HepG2 (cell line): ENCODE results near the gene C12orf42. TPM values are rescaled to one million over a fixed set of nuclear protein-coding genes. Genes with fewer than 3 reads are reported as not detected.

Experiments
- ATAC-seq: fragments of 200-7000 bp; cut with Tn5 transposase; 3 replicates; pipeline ENCODE4 v1.9.1; 2020; ENCODE audit warnings: mild to moderate bottlenecking, moderate library complexity
- BruUV-seq: library from RNA; stranded (reverse); fragments of 400-500 nt; replicated peaks from 2 replicates; lab custom pipeline; 2021; lab: Mats Ljungman, UMichigan
- CTCF ChIA-PET: fragments of 300-600 bp; formaldehyde crosslinking; extraction: SDS; loops from one replicate; lab custom pipeline; 2021; ENCODE audit warnings: low total read pairs, inconsistent platforms, low intra/inter-chr PET ratio; lab: Yijun Ruan, JAX
- POLR2A ChIA-PET: fragments of 350-600 bp; sonication (Branson Sonifier 250); formaldehyde crosslinking; loops from one replicate; lab custom pipeline; 2020; ENCODE audit warnings: antibody characterized with exemption, inconsistent platforms; lab: Yijun Ruan, JAX
- DNase-seq: peaks from one replicate; pipeline ENCODE4 v3.0.0-alpha.2; 2015; ENCODE audit warnings: low spot score
- FAIRE-seq: peaks from 3 replicates; lab custom pipeline; 2011; peaks lifted over from hg19 to GRCh38; lab: Jason Lieb, UNC
- H2AFZ ChIP-seq: one replicate; pipeline ENCODE4 v1.6.1; 2011; ENCODE audit warnings: low read length, inconsistent platforms
- H3K27ac ChIP-seq: fragments of 300-600 bp; 3 replicates; pipeline ENCODE4 v1.8.0; 2011; ENCODE audit warnings: mixed run types, mild to moderate bottlenecking, mixed read lengths, low read length, inconsistent platforms; ENCODE audit not compliant: insufficient read depth; ENCODE audit errors: extremely low read length
- H3K27me3 ChIP-seq, 2 experiments: fragments of 200-600 bp in 1 of 2; 2 replicates in 1 of 2; 3 replicates in 1 of 2; pipeline versions ENCODE4 v1.6.0 to v1.8.0; 2011; ENCODE audit warnings: low read length in 2 of 2, mild to moderate bottlenecking in 2 of 2, moderate library complexity in 2 of 2, inconsistent platforms in 1 of 2; ENCODE audit not compliant: insufficient read depth in 2 of 2, control insufficient read depth in 1 of 2
- H3K36me3 ChIP-seq, 2 experiments: fragments of 200-600 bp in 1 of 2; replicated peaks in 1 of 2; 2 replicates in 1 of 2; 3 replicates in 1 of 2; pipeline versions ENCODE4 v1.5.1 to v1.8.0; 2011; ENCODE audit warnings: low read length in 2 of 2, inconsistent platforms in 1 of 2; ENCODE audit not compliant: insufficient read depth in 2 of 2, control insufficient read depth in 1 of 2
- H3K4me1 ChIP-seq: 2 replicates; pipeline ENCODE4 v1.5.1; 2012; ENCODE audit warnings: low read length, inconsistent platforms; ENCODE audit not compliant: insufficient read depth
- H3K4me2 ChIP-seq: 2 replicates; pipeline ENCODE4 v1.6.0; 2011; ENCODE audit warnings: low read depth, low read length, inconsistent platforms
- H3K4me3 ChIP-seq, 3 experiments: fragments of 200-600 bp in 1 of 3; sonication (generic), shearing (Covaris generic) in 1 of 3; replicated peaks in 1 of 3; 2 replicates each; pipeline ENCODE4 v1.5.1; 2011 to 2016; ENCODE audit warnings: low read length in 3 of 3, inconsistent platforms in 2 of 3, low read depth in 2 of 3, mild to moderate bottlenecking in 2 of 3, control low read depth in 1 of 3, mixed read lengths in 1 of 3; ENCODE audit not compliant: insufficient read depth in 1 of 3
- H3K79me2 ChIP-seq: one replicate; pipeline ENCODE4 v1.6.1; 2011; ENCODE audit warnings: low read length, inconsistent platforms; ENCODE audit not compliant: insufficient read depth
- H3K9ac ChIP-seq: 2 replicates; pipeline ENCODE4 v1.6.0; 2011; ENCODE audit warnings: mild to moderate bottlenecking, low read depth, low read length, inconsistent platforms; ENCODE audit not compliant: insufficient read depth
- H3K9me3 ChIP-seq: 2 replicates; pipeline ENCODE4 v1.5.1; 2012; ENCODE audit warnings: mild to moderate bottlenecking, low read length
- H4K20me1 ChIP-seq: 2 replicates; pipeline ENCODE4 v1.6.0; 2011; ENCODE audit warnings: inconsistent platforms, mild to moderate bottlenecking, low read length, moderate library complexity; ENCODE audit not compliant: insufficient read depth
- DMAP1 ChIP-seq: IDR thresholded peaks from 2 replicates; pipeline ENCODE4 v1.6.1; 2016
- HNRNPK ChIP-seq: fragments of 200-400 bp; formaldehyde crosslinking; IDR thresholded peaks from 2 replicates; pipeline ENCODE4 v1.6.1; 2018; ENCODE audit warnings: low read length, low read depth, moderate library complexity, mild to moderate bottlenecking; ENCODE audit not compliant: poor library complexity, severe bottlenecking
- KAT7 ChIP-seq: IDR thresholded peaks from 2 replicates; pipeline ENCODE4 v1.6.1; 2018; ENCODE audit warnings: borderline replicate concordance, missing compliant biosample characterization
- KDM4B ChIP-seq: sonication (generic); formaldehyde crosslinking; IDR thresholded peaks from 2 replicates; pipeline ENCODE4 v1.4.0; 2020; ENCODE audit warnings: missing genetic modification reagents
- KLF11 ChIP-seq: IDR thresholded peaks from 2 replicates; pipeline ENCODE4 v1.6.1; 2016; ENCODE audit warnings: missing compliant biosample characterization
- RFX1 ChIP-seq: fragments of 450-650 bp; IDR thresholded peaks from 2 replicates; pipeline ENCODE4 v1.6.1; 2017
- ZNF205 ChIP-seq: IDR thresholded peaks from 2 replicates; pipeline ENCODE4 v1.6.1; 2018; ENCODE audit warnings: missing biosample characterization, missing genetic modification reagents
- ZNF572 ChIP-seq: sonication (generic); formaldehyde crosslinking; IDR thresholded peaks from 2 replicates; pipeline ENCODE4 v1.5.1; 2020; ENCODE audit warnings: mild to moderate bottlenecking, missing genetic modification reagents
- WGBS: methylation state at CpG from one replicate; pipeline ENCODE4 v1.1.6; 2017; ENCODE audit warnings: low lambda C conversion rate; 5-methylcytosine and 5-hydroxymethylcytosine counted together
- in situ Hi-C: cut with HindIII; loops from 2 replicates; pipeline ENCODE4 v1.10.0; 2017; ENCODE audit warnings: low pct_unique_long_range_greater_than_20kb; ENCODE audit not compliant: extremely low pct_ligation_motif_present
- intact Hi-C: fragments of 100-400 bp; cut with micrococcal nuclease; formaldehyde crosslinking; loops from one replicate; pipeline ENCODE4 v1.10.0; 2022; ENCODE audit not compliant: unreplicated experiment
- polyA plus RNA-seq, 8 experiments: library from polyadenylated mRNA; depleted of rRNA in 3 of 8; stranded (reverse) in 7 of 8; unstranded in 1 of 8; fragments of >200 nt; fragmentation: Illumina TruSeq in 4 of 8; extraction: Trizol in 4 of 8; gene quantifications; 2 replicates each; pipeline versions ENCODE4 v1.2.1 to v1.2.3, GENCODE V29; 2011 to 2016; ENCODE audit warnings: low read depth in 4 of 8, missing spikeins in 1 of 8, mixed read lengths in 1 of 8; ENCODE audit not compliant: insufficient read depth in 1 of 8
- total RNA-seq, 5 experiments: library from RNA; depleted of rRNA; stranded (reverse); fragments of >200 nt; fragmentation: Illumina TruSeq; extraction: Trizol; gene quantifications; 2 replicates each; pipeline ENCODE4 v1.2.3, GENCODE V29; 2016; ENCODE audit warnings: low read depth in 1 of 5
- TF ChIP-seq, protein P1 (sequence below), 2 experiments: fragments of 450-650 bp in 1 of 2; sonication (generic) in 1 of 2; formaldehyde crosslinking in 1 of 2; IDR thresholded peaks; 2 replicates each; pipeline versions ENCODE4 v1.6.1 to v1.8.0; 2016 to 2022; ENCODE audit warnings: antibody characterized with exemption in 1 of 2, mild to moderate bottlenecking in 1 of 2, missing genetic modification reagents in 1 of 2

Gene C12orf42
- total and polyA plus RNA-seq, 2 of the 13 experiments (the other 11 are each of a cell fraction or from before 2014, with no cell fraction given), result not detected

GRCh38 chr12:103303484-103303883, 192.3 kb downstream of the C12orf42 start:
- ChIA-PET POLR2A (no interaction called here), CTCF (no interaction called here)
- no peak for DNase-seq
- Histone ChIP-seq H3K79me2 (no peaks in the 10 kb centered on the region), H3K27ac (no peak overlapping the region), H3K4me3 (no peak overlapping the region), H4K20me1 (no peaks in the 10 kb centered on the region), H3K4me1 (no peaks in the 10 kb centered on the region), H3K4me2 (no peak overlapping the region), H3K36me3 (no peaks in the 10 kb centered on the region), H2AFZ (no peak overlapping the region), H3K27me3 (no peaks in the 10 kb centered on the region), H3K9ac (no peak overlapping the region), H3K9me3 (no peaks in the 10 kb centered on the region)
- ATAC-seq, result no peak
- intact Hi-C loops, result no loop called here
- no peak for FAIRE-seq
- TF ChIP-seq KAT7 (CRISPR knock-in tag) (no peak), RFX1 (no peak), ZNF205 (CRISPR knock-in tag) (peak; percentile 74; the same call in 1 of the 2 replicates)
- WGBS, result 5% methylated on average over 2 of the region's 2 CpGs
- in situ Hi-C loops, result no loop called here
- BruUV-seq, result no TSS peak

DNA sequence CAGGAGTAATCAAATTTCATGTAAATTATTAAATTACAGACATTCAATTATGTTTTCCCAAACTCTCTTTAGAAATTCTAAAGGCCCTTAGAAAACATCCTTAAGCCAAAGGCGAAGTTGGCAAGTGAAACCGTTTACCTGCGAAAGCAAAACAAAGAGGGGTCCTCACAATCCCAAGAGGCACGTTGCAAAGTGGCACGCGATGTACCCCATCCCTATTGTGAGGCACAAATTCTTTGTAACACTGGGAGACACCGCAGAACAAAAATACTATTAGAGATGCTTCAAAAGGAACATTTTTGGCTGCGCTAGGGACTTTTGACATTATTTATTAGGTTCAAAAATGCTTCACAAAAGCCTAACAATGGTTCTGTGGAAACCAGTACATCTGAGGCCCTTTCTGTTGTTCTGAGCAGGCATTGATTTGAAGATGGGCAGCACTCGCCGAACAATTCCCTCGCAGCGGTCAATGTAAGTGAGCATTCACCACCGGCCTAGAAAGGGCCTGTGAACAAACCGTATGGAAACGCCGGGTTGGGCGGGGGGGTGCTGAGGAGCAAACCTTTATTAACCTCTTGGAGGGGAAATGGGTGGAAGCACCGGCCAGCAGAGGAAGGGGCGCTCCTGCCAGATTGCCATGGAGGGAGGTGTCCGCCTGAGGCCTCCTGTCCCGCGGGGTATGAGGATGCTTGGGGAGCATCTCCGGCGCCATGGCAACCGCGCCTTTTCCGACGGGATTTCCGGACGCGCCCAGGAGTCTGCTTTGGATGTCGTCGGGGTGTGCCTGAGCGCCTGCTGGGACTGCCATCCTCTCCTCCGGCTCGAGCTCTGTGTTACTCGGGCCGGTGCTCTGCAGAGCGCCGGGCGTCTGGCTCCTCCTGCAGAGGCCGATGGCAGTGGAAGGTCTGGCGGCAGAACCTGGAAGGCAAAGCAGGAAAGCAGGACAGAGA, 193.9 kb downstream of the C12orf42 start:
- 58% methylated on average over 14 of the region's 43 CpGs for WGBS
- DNase-seq (no peak), FAIRE-seq (no peak), ATAC-seq (no peak)
- intact Hi-C loops (no loop called here), in situ Hi-C loops (no loop called here)
- Histone ChIP-seq H3K4me2 (no peak overlapping the region), H2AFZ (no peak overlapping the region), H3K79me2 (no peaks in the 10 kb centered on the region), H3K4me1 (no peaks in the 10 kb centered on the region), H3K9ac (no peak overlapping the region), H4K20me1 (no peaks in the 10 kb centered on the region), H3K9me3 (no peaks in the 10 kb centered on the region), H3K27me3 (no peaks in the 10 kb centered on the region), H3K4me3 (no peak overlapping the region), H3K27ac (no peak overlapping the region), H3K36me3 (no peaks in the 10 kb centered on the region)
- no TSS peak for BruUV-seq
- CTCF ChIA-PET, result no interaction called here
- POLR2A ChIA-PET, result no interaction called here
- TF ChIP-seq DMAP1 (no peak), KLF11 (CRISPR knock-in tag) (no peak), KDM4B (CRISPR knock-in tag) (no peak), HNRNPK (no peak), ZNF572 (no peak)
- TF ChIP-seq, protein P1, sequence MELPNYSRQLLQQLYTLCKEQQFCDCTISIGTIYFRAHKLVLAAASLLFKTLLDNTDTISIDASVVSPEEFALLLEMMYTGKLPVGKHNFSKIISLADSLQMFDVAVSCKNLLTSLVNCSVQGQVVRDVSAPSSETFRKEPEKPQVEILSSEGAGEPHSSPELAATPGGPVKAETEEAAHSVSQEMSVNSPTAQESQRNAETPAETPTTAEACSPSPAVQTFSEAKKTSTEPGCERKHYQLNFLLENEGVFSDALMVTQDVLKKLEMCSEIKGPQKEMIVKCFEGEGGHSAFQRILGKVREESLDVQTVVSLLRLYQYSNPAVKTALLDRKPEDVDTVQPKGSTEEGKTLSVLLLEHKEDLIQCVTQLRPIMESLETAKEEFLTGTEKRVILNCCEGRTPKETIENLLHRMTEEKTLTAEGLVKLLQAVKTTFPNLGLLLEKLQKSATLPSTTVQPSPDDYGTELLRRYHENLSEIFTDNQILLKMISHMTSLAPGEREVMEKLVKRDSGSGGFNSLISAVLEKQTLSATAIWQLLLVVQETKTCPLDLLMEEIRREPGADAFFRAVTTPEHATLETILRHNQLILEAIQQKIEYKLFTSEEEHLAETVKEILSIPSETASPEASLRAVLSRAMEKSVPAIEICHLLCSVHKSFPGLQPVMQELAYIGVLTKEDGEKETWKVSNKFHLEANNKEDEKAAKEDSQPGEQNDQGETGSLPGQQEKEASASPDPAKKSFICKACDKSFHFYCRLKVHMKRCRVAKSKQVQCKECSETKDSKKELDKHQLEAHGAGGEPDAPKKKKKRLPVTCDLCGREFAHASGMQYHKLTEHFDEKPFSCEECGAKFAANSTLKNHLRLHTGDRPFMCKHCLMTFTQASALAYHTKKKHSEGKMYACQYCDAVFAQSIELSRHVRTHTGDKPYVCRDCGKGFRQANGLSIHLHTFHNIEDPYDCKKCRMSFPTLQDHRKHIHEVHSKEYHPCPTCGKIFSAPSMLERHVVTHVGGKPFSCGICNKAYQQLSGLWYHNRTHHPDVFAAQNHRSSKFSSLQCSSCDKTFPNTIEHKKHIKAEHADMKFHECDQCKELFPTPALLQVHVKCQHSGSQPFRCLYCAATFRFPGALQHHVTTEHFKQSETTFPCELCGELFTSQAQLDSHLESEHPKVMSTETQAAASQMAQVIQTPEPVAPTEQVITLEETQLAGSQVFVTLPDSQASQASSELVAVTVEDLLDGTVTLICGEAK (IDR thresholded peaks at IDR 0.05), result no peak
- TF ChIP-seq, protein P1 (CRISPR knock-in tag; IDR thresholded peaks at IDR 0.05), result no peak
